Muscle layer of duodenum (tissue), 2 donors: ENCODE measurements around the gene PLEKHH1.

Experiments
- H3K27ac ChIP-seq: one replicate; pipeline ENCODE4 v1.7.0; 2013; ENCODE audit warnings: mild to moderate bottlenecking, low read length
- H3K27me3 ChIP-seq: one replicate; pipeline ENCODE4 v1.7.0; 2013; ENCODE audit warnings: low read depth, mild to moderate bottlenecking, control low read depth, low read length
- H3K36me3 ChIP-seq, 2 donors: one replicate each; pipeline ENCODE4 v1.7.0; 2013; ENCODE audit warnings: low read length in 2 of 2, control low read depth in 1 of 2, mild to moderate bottlenecking in 1 of 2; ENCODE audit not compliant: insufficient read depth in 2 of 2, control insufficient read depth in 1 of 2
- H3K4me1 ChIP-seq, 2 donors: one replicate each; pipeline ENCODE4 v1.7.0; 2013; ENCODE audit warnings: low read length in 2 of 2, mild to moderate bottlenecking in 2 of 2, control low read depth in 1 of 2, moderate library complexity in 1 of 2; ENCODE audit not compliant: insufficient read depth in 2 of 2, control insufficient read depth in 1 of 2
- H3K4me3 ChIP-seq, 2 donors: one replicate each; pipeline ENCODE4 v1.7.0; 2013; ENCODE audit warnings: low read length in 2 of 2, low read depth in 1 of 2, mild to moderate bottlenecking in 1 of 2
- H3K9me3 ChIP-seq, 2 donors: one replicate each; pipeline ENCODE4 v1.7.0; 2013; ENCODE audit warnings: low read length in 2 of 2, control low read depth in 1 of 2, mild to moderate bottlenecking in 1 of 2; ENCODE audit not compliant: control insufficient read depth in 1 of 2
- donor health status: healthy.

PLEKHH1 gene

DNA sequence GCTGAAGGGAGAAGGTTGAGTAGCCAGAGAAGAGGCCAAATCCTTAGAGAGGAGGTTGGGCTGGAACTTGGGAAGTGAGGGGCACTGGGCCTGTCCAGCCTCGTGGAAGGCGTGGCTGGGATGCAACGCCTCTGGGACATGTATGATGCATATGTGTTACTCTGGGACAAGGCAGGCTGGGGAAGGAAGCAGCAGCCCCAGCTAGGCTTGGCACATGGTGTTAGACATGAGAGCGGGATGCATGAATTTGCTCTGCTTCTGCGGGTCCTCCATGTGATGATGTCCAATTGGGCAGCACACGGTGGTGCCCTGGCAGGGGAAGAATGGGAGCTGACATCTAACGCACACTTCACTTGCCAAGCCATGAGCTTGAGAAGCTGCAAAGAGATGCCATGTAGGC lies 21.3 kb downstream of the PLEKHH1 start:
- H3K27ac ChIP-seq: no peak overlapping the region
- no peaks in the 10 kb centered on the region for H3K9me3 ChIP-seq
- H3K4me3 ChIP-seq: no peak overlapping the region
- no peaks in the 10 kb centered on the region for H3K4me1 ChIP-seq
- H3K36me3 ChIP-seq: no peaks in the 10 kb centered on the region
- no peaks in the 10 kb centered on the region for H3K27me3 ChIP-seq

DNA sequence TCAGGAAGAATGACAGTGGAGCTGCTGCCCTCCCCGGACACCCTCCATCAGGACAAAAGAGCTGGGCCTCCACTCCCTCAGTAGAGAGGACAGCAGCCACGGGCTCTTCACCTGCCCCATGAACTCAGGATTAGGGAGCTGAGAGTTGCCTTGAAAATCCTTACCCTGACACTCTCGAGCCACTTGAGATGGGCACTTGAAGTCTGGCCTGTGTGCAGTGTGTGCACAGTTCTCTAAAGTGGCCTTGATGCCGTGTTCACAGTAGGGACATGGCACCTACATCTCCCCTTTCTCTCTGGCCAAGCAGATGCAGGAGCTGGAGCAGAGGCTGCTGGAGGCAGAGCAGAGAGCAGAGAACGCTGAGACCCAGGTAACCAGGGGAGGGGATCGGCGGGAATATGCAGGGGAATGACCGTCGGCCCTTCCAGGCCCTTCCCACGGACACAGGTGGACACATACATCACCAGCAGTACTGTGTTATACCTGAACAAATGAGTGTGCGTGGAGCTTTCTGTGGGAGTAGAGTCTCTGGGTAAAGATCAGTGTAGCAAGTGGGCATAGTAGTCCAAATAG lies 22.5 kb downstream of the PLEKHH1 start:
- no peaks in the 10 kb centered on the region for H3K4me1 ChIP-seq
- H3K4me3 ChIP-seq: no peak overlapping the region
- no peaks in the 10 kb centered on the region for H3K9me3 ChIP-seq
- H3K27ac ChIP-seq: no peak overlapping the region
- no peaks in the 10 kb centered on the region for H3K27me3 ChIP-seq
- H3K36me3 ChIP-seq: no peaks in the 10 kb centered on the region

DNA sequence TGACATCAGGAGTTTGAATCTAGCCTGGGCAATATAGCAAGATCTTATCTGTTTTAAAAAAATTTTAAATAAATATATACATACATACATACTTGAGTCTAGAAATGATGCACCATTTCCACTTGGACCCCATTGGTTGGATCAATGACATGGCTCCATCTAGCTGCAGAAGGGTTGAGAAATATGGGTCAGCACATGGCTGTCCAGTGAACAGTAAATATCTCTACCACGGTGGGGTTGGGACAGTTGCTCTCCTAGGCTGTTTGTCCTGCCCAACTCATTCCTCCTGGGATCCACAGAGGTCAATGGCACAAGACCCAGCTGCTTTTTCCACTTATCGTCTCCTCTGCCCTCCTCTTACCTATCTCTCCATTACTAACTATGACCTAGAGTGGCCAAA lies 23.6 kb downstream of the PLEKHH1 start:
- no peaks in the 10 kb centered on the region for H3K9me3 ChIP-seq
- H3K36me3 ChIP-seq: no peaks in the 10 kb centered on the region
- H3K27ac ChIP-seq: no peak overlapping the region
- H3K4me3 ChIP-seq: no peak overlapping the region
- H3K27me3 ChIP-seq: no peaks in the 10 kb centered on the region
- H3K4me1 ChIP-seq: no peaks in the 10 kb centered on the region

DNA sequence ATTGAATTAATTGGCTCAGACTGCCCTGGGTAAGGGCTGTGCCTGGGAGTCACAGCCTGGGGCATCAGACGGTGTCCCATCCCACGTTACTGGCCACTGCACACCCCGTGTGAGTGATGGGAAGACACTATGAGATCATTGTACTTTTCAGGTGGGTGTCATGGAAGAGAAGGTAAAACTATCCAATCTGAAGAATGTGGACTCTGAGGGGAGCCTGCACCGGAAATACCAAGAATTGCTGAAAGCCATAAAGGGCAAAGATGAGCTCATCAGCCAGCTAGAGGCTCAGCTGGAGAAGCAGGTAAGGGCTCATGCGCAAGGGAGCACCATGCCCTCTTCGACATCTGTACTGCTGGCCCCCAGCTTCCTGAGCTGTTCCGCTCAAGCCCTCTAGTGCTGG lies 24.0 kb downstream of the PLEKHH1 start:
- Histone ChIP-seq H3K27me3 (no peaks in the 10 kb centered on the region), H3K4me3 (no peak overlapping the region), H3K4me1 (no peaks in the 10 kb centered on the region), H3K27ac (no peak overlapping the region), H3K36me3 (no peaks in the 10 kb centered on the region), H3K9me3 (no peaks in the 10 kb centered on the region)

DNA sequence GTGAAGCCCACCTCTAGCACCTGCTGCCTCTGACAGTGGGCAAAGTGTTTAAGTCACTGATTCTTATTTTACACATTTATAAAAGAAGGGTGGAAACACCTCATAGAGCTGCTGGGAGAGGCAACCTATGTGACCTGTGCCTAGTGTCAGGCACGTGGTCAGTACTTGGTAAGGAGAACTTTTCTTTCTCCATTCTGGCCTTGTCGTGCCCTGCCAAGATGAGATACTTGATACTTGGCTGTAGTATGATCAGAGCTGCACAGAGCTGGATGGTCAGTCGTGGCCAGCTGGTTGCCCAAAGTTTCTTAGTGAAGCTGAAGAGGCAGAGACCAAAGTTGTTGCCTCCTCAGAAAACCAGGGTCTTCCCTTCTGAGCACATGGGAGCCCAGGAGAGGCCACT lies 24.6 kb downstream of the PLEKHH1 start:
- H3K27ac ChIP-seq: no peak overlapping the region
- H3K4me1 ChIP-seq: no peaks in the 10 kb centered on the region
- H3K27me3 ChIP-seq: no peaks in the 10 kb centered on the region
- no peaks in the 10 kb centered on the region for H3K9me3 ChIP-seq
- H3K4me3 ChIP-seq: no peak overlapping the region
- H3K36me3 ChIP-seq: no peaks in the 10 kb centered on the region

DNA sequence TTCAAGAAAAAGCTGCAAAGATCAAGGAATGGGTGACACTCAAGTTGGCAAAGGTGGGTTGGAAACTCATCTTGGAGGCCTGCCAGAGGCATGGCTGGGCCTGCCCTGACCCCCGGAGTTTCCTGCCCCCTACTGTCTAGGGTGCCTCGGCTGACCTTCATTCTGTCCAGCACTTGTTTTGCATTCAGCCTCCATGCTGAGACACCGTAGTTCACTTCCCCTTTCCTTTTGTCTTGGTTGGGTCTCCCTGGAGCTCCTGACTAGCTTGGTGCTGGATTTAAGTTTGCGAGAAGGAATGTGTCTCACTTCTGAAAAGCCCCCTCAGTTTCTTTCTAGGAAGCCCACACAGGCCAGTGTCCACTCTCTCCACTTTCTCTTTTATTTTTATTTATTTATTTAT lies 26.5 kb downstream of the PLEKHH1 start:
- H3K27ac ChIP-seq: no peak overlapping the region
- no peaks in the 10 kb centered on the region for H3K27me3 ChIP-seq
- no peaks in the 10 kb centered on the region for H3K4me1 ChIP-seq
- no peak overlapping the region for H3K4me3 ChIP-seq
- no peaks in the 10 kb centered on the region for H3K36me3 ChIP-seq
- H3K9me3 ChIP-seq: no peaks in the 10 kb centered on the region

DNA sequence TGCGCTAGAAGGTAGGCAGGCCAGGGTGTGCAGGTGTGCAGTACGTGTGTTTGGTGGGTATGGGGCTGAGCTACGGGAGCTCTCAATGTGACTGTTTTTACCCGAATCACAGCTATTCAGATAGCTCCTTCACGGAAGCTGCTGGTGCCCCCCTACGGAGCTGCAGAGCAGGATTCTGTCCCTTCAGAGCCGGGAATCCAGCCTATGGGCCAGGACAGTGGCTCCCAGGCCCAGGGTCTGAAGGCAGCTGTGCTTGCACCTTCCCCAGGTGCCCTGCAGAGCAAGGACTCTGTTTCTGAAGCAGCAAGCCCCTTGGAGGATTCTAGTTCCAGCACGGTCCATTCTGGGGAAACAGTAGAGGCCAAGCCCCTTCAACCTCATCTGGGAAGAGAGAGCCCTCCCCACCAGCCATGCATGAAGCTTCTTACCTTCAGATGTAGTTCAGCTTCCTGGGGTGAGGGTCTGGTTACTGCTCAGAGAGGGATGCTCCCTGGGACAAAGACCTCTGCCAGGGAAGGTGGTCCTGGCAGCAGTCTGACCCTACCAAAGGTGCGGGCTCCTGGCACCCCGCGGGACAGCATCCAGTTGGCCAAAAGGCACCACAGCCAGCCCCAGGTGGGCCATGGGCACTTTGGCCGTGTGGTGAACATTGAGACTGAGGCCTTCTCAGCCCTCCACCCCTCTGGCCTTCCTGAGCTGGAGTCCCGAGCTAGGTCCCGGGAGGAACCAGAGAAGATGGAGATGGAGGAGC lies 29.1 kb downstream of the PLEKHH1 start:
- H3K36me3 ChIP-seq: no peaks in the 10 kb centered on the region

DNA sequence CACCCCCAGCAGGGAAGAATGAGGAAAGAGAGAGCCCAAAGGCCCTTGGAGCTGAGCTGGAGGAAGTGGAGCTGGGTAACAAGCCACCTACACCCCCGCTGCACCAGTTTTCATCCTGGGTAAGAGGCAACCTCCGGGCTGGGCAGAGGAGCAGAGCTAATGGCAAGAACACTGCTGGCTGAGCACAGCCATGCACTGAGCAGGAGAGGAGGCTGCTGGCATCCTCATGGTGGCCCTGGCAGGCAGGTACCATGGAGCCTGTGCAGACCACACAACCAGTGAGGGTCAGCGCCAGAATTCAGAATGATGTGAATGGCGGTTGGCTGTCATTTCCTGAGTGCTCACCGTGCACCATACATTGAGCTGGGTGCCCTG lies 29.7 kb downstream of the PLEKHH1 start:
- H3K36me3 ChIP-seq: no peaks in the 10 kb centered on the region
- H3K4me1 ChIP-seq: no peaks in the 10 kb centered on the region
- no peak overlapping the region for H3K4me3 ChIP-seq
- H3K27me3 ChIP-seq: no peaks in the 10 kb centered on the region
- H3K27ac ChIP-seq: no peak overlapping the region
- H3K9me3 ChIP-seq: no peaks in the 10 kb centered on the region

More for the DNA sequence above, 29.1 kb downstream of the PLEKHH1 start:
- H3K27me3 ChIP-seq: no peaks in the 10 kb centered on the region
- no peaks in the 10 kb centered on the region for H3K9me3 ChIP-seq
- no peak overlapping the region for H3K27ac ChIP-seq
- H3K4me1 ChIP-seq: no peaks in the 10 kb centered on the region
- H3K4me3 ChIP-seq: no peak overlapping the region

DNA sequence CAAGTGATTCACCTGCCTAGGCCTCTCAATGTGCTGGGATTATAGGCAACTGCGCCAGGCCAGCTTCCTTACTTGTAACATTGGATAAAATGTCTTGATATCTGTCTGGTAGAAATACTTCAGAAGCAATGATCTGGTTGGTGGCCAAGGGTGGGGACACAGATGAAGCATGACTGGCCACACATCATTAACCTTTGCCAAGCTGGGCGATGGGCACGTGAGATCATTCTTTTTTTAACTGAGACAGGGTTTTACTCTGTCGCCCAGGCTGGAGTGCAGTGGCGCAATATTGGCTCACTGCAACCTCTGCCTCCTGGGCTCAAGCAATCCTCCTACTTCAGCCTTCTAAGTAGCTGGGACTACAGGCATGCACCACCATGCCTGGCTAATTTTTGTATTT lies 31.1 kb downstream of the PLEKHH1 start:
- Histone ChIP-seq H3K9me3 (no peaks in the 10 kb centered on the region), H3K4me1 (no peaks in the 10 kb centered on the region), H3K27me3 (no peaks in the 10 kb centered on the region), H3K4me3 (no peak overlapping the region), H3K36me3 (no peaks in the 10 kb centered on the region), H3K27ac (no peak overlapping the region)

DNA sequence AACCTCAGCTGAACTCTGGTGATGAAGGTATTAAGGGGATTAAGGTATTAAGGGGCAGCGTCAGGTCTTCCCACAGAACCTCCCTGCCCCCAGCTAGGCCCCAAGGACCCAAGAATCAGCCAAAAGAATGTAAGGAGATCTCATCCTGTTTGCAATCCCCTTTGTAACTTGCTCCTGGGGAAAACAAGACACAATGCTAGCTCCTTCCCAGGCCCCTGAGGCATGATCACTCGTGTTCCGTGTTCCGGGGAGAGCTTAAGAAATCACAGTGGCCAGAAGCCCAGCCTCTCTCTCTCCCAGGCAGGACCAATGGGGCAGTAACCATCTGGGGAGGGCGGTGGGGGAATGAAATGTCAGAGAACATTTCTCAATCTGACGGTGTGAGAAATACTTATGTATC lies 33.8 kb downstream of the PLEKHH1 start:
- Histone ChIP-seq H3K27ac (no peak overlapping the region), H3K9me3 (no peaks in the 10 kb centered on the region), H3K27me3 (no peaks in the 10 kb centered on the region), H3K36me3 (no peaks in the 10 kb centered on the region), H3K4me3 (no peak overlapping the region), H3K4me1 (no peaks in the 10 kb centered on the region)

DNA sequence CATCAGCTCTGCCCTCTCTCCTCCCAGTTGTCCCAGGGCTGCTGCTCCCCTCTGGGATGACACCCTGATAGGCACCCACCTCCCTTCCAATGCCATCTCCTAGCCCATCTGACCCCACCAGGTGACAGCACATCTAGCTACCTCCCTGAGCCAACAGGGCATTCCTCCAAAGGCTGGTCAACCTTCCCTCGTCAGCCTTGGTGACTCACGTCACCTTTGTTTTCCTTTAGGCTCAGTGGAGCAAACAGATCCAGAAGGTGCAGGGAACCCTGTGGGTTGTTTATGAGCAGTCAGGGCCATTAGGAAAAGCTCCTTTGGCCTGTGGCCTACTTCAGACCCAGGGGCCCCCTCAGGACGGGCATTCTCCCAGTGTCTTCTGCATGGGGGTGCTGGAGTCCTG lies 34.6 kb downstream of the PLEKHH1 start:
- Histone ChIP-seq H3K4me1 (no peaks in the 10 kb centered on the region), H3K36me3 (no peaks in the 10 kb centered on the region), H3K9me3 (no peaks in the 10 kb centered on the region), H3K4me3 (no peak overlapping the region), H3K27ac (no peak overlapping the region), H3K27me3 (no peaks in the 10 kb centered on the region)
